ENCODE data around the gene LST1. TPM values are rescaled to one million over a fixed set of nuclear protein-coding genes. Genes with fewer than 3 reads are reported as not detected.

LST1 gene
- total RNA-seq, 2 experiments from 2014 or later = 3.0 to 4.2 TPM

DNA sequence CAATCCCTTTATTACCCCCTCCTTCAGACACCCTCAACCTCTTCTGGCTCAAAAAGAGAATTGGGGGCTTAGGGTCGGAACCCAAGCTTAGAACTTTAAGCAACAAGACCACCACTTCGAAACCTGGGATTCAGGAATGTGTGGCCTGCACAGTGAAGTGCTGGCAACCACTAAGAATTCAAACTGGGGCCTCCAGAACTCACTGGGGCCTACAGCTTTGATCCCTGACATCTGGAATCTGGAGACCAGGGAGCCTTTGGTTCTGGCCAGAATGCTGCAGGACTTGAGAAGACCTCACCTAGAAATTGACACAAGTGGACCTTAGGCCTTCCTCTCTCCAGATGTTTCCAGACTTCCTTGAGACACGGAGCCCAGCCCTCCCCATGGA, 8.5 kb upstream of the LST1 start:
- Histone ChIP-seq H3K36me3 (ENCODE audit: insufficient read depth, low read length) (peaks cover 13% of the 10 kb centered on the region; the same call in 1 of the 2 replicates), H3K9me2 (ENCODE audit: insufficient read depth, low read length) (no peaks in the 10 kb centered on the region), H2AFZ (ENCODE audit: low read length) (no peak overlapping the region), H3K4me1 (ENCODE audit: insufficient read depth, low read length, poor library complexity, severe bottlenecking) (peaks cover 79% of the 10 kb centered on the region), H3K4me2 (ENCODE audit: low read length) (peak overlapping the region; percentile 86; the same call in 1 of the 2 replicates), H3K4me3 (ENCODE audit: low read depth, low read length, poor library complexity, severe bottlenecking) (no peak overlapping the region), H4K20me1 (ENCODE audit: insufficient read depth, low read length) (no peaks in the 10 kb centered on the region), H3K9me3 (ENCODE audit: low read length) (no peaks in the 10 kb centered on the region), H3K79me2 (ENCODE audit: insufficient read depth, low read depth, low read length) (peaks cover 15% of the 10 kb centered on the region; the same call in 1 of the 2 replicates), H3K27ac (ENCODE audit: low read depth, low read length, poor library complexity, severe bottlenecking) (no peak overlapping the region)
- DNase-seq (ENCODE audit: low spot score) = no peak
- TF ChIP-seq EZH2phosphoT487 (IDR thresholded peaks at IDR 0.05; ENCODE audit: borderline replicate concordance, low read depth, low read length) = no peak
- TF ChIP-seq, protein P1, sequence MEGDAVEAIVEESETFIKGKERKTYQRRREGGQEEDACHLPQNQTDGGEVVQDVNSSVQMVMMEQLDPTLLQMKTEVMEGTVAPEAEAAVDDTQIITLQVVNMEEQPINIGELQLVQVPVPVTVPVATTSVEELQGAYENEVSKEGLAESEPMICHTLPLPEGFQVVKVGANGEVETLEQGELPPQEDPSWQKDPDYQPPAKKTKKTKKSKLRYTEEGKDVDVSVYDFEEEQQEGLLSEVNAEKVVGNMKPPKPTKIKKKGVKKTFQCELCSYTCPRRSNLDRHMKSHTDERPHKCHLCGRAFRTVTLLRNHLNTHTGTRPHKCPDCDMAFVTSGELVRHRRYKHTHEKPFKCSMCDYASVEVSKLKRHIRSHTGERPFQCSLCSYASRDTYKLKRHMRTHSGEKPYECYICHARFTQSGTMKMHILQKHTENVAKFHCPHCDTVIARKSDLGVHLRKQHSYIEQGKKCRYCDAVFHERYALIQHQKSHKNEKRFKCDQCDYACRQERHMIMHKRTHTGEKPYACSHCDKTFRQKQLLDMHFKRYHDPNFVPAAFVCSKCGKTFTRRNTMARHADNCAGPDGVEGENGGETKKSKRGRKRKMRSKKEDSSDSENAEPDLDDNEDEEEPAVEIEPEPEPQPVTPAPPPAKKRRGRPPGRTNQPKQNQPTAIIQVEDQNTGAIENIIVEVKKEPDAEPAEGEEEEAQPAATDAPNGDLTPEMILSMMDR (conservative IDR thresholded peaks at IDR 0.05; ENCODE audit: low read length) = no peak
- BruUV-seq (replicated peaks) = no TSS peak
- CTCF ChIA-PET (ENCODE audit: unreplicated experiment) = interaction anchor here (1.7 kb wide), 1 partner anchor 20 kb away, joined by 5 read pairs; no protein-coding TSS in a partner anchor
- POLR2A ChIA-PET = interaction anchor here (1.0 to 1.9 kb wide), 8 partner anchors 9 to 36 kb away, joined by 3 to 5 read pairs (median 3); partner anchors contain the start of genes DDX39B and NCR3
- intact Hi-C loops (cut with micrococcal nuclease; ENCODE audit: unreplicated experiment) = no loop called here

DNA sequence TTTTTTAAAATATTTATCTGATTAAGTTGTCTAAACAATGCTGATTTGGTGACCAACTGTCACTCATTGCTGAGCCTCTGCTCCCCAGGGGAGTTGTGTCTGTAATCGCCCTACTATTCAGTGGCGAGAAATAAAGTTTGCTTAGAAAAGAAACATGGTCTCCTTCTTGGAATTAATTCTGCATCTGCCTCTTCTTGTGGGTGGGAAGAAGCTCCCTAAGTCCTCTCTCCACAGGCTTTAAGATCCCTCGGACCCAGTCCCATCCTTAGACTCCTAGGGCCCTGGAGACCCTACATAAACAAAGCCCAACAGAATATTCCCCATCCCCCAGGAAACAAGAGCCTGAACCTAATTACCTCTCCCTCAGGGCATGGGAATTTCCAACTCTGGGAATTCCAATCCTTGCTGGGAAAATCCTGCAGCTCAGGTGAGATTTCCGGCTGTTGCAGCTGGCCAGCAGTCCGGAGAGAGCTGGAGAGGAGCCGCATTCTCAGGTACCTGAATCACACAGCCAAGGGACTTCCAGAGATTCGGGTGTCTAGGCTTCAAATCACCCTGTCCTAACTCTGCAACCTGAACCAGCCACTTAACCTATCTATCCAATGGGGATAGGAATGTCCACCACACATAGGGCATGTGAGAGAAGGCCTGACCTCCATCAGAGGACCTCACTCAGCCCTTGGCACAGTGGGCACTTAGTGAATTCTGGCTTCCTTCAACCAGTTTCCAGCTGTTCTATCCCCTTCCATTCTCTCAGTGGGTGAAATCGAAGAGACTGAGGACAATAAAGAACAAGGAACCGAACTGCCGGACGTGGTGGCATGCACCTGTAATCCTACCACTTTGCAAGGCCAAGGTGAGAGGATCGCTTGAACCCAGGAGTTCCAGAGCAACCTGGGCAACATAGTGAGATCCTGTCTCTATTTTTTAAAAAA, 7.6 kb upstream of the LST1 start:
- H2AFZ ChIP-seq (ENCODE audit: low read length) = no peak overlapping the region
- intact Hi-C loops (cut with micrococcal nuclease; ENCODE audit: unreplicated experiment) = no loop called here
- H3K4me1 ChIP-seq (ENCODE audit: insufficient read depth, low read length, poor library complexity, severe bottlenecking) = peaks cover 79% of the 10 kb centered on the region
- H3K4me2 ChIP-seq (ENCODE audit: low read length) = peak overlapping the region; percentile 23; the same call in 1 of the 2 replicates
- DNase-seq (ENCODE audit: low spot score) = no peak
- H3K4me3 ChIP-seq (ENCODE audit: low read depth, low read length, poor library complexity, severe bottlenecking) = no peak overlapping the region
- ChIA-PET CTCF (ENCODE audit: unreplicated experiment) (interaction anchor here (0.5 kb wide), 2 partner anchors 23 to 28 kb away, joined by 4 to 5 read pairs; no protein-coding TSS in a partner anchor), POLR2A (interaction anchor here (1.0 to 1.9 kb wide), 6 partner anchors 9 to 37 kb away, joined by 3 to 5 read pairs (median 3); partner anchors contain the start of genes DDX39B and NCR3)
- no peaks in the 10 kb centered on the region for H3K9me2 ChIP-seq (ENCODE audit: insufficient read depth, low read length)
- H3K9me3 ChIP-seq (ENCODE audit: low read length) = no peaks in the 10 kb centered on the region
- no TSS peak for BruUV-seq (replicated peaks)
- peaks cover 13% of the 10 kb centered on the region; the same call in 1 of the 2 replicates for H3K36me3 ChIP-seq (ENCODE audit: insufficient read depth, low read length)
- no peaks in the 10 kb centered on the region for H4K20me1 ChIP-seq (ENCODE audit: insufficient read depth, low read length)
- peaks cover 15% of the 10 kb centered on the region; the same call in 1 of the 2 replicates for H3K79me2 ChIP-seq (ENCODE audit: insufficient read depth, low read depth, low read length)
- no peak for TF ChIP-seq EZH2phosphoT487 (IDR thresholded peaks at IDR 0.05; ENCODE audit: borderline replicate concordance, low read depth, low read length)
- H3K27ac ChIP-seq (ENCODE audit: low read depth, low read length, poor library complexity, severe bottlenecking) = no peak overlapping the region

DNA sequence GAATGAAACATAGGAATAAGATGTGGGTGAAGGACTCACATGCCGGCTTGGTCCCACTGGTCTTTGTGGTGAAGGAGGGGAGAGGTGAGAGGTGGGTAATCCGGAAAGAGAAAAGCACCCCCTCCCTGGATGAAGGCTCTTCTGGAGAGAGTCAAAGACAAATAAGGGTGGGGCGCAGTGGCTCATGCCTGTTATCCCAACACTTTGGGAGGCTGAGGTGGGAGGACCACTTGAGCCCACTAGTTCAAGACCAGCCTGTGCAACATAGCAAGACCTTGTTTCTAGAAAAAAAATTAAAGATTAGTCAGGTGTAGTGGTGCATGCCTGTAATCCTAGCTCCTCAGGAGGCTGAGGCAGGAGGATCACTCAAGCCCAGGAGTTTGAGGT, 7.0 kb upstream of the LST1 start:
- BruUV-seq (replicated peaks) = no TSS peak
- peaks cover 79% of the 10 kb centered on the region for H3K4me1 ChIP-seq (ENCODE audit: insufficient read depth, low read length, poor library complexity, severe bottlenecking)
- H2AFZ ChIP-seq (ENCODE audit: low read length) = no peak overlapping the region
- no peaks in the 10 kb centered on the region for H3K9me3 ChIP-seq (ENCODE audit: low read length)
- peaks cover 15% of the 10 kb centered on the region; the same call in 1 of the 2 replicates for H3K79me2 ChIP-seq (ENCODE audit: insufficient read depth, low read depth, low read length)
- ChIA-PET CTCF (ENCODE audit: unreplicated experiment) (no interaction called here), POLR2A (interaction anchor here (1.3 kb wide), 1 partner anchor 9 kb away, joined by 3 read pairs; no protein-coding TSS in a partner anchor)
- intact Hi-C loops (cut with micrococcal nuclease; ENCODE audit: unreplicated experiment) = no loop called here
- no peaks in the 10 kb centered on the region for H4K20me1 ChIP-seq (ENCODE audit: insufficient read depth, low read length)
- H3K27ac ChIP-seq (ENCODE audit: low read depth, low read length, poor library complexity, severe bottlenecking) = no peak overlapping the region
- H3K4me2 ChIP-seq (ENCODE audit: low read length) = no peak overlapping the region
- TF ChIP-seq EZH2phosphoT487 (IDR thresholded peaks at IDR 0.05; ENCODE audit: borderline replicate concordance, low read depth, low read length) = no peak
- TF ChIP-seq, protein P1 (conservative IDR thresholded peaks at IDR 0.05; ENCODE audit: low read length) = no peak
- H3K36me3 ChIP-seq (ENCODE audit: insufficient read depth, low read length) = peaks cover 13% of the 10 kb centered on the region; the same call in 1 of the 2 replicates
- DNase-seq (ENCODE audit: low spot score) = no peak
- no peaks in the 10 kb centered on the region for H3K9me2 ChIP-seq (ENCODE audit: insufficient read depth, low read length)
- H3K4me3 ChIP-seq (ENCODE audit: low read depth, low read length, poor library complexity, severe bottlenecking) = no peak overlapping the region

All from OCI-LY7 (cell line).